GM12891 (cell line): ENCODE results near the gene PLAGL1.

Experiments
- POLR2A ChIP-seq: IDR thresholded peaks from 2 replicates; pipeline ENCODE4 v1.6.1; 2011; ENCODE audit warnings: low read depth, low read length, control low read depth
- POLR2AphosphoS5 ChIP-seq: IDR thresholded peaks from 2 replicates; pipeline ENCODE4 v1.6.1; 2011; ENCODE audit warnings: low read depth, low read length, control low read depth

DNA sequence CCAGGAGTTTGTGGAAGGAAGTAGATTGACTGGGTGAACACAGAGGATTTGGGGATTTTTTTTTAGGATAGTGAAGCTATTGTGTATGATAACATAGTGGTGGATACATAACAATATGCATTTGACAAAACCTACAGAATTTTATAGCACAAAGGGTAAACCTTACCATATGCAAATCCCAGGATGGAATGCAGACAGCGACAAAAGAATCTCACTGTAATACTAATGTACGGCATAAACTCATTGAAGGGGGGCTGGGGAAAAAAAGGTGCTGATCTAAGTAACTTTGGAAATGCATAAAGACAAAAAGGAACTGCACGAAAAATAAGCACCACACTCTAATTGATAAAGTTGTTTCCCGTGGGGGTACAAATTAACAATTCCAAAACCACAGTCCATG lies 15.2 kb upstream of the PLAGL1 start:
- TF ChIP-seq POLR2A: no peak
- no peak for TF ChIP-seq POLR2AphosphoS5
